C4-2B (cell line): ENCODE measurements around the gene SLITRK6.

Source experiments
- CTCF ChIP-seq: fragments of 450-650 bp; conservative IDR thresholded peaks from 2 replicates; pipeline ENCODE4 v1.5.1; 2017; ENCODE audit warnings: mild to moderate bottlenecking
- ZFX ChIP-seq: fragments of 450-650 bp; IDR thresholded peaks from 2 replicates; pipeline ENCODE4 v1.6.1; 2017

DNA sequence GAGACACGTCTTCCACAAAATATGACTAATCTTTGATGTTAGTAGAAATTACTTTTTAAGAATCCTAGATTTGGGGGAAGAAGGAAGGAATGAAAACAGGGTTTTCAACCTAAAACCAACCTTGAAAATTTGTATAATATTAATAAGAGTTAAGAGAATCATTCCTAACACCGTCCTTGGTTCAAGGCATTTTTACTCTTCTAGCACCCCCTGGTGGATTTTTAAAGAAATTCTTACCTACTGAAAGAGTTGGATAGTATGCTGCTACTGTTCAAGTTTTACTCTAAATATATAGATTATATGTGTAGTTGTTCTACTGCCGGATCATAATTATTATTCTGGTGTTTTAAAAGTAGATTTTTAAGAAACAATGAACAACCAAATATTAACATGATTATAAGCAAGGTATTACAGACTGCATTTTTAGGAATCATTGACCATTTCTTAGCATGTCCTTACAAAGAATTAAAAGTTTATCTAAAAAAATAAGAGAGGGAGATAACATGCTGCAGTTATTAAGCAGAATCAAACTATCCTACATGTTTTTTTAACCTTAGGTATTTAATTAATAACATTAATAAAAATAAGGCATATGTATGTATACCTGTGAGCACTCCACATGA lies 7.4 kb upstream of the SLITRK6 start:
- peak; percentile 68 for TF ChIP-seq CTCF
- no peak for TF ChIP-seq ZFX
